HEK293 (cell line): ENCODE measurements around the gene CDYL2.

ENCODE experiments used
- CTCF ChIA-PET: fragments of 350-600 bp; formaldehyde crosslinking; extraction: SDS; loops from one replicate; lab custom pipeline; 2021; ENCODE audit warnings: antibody characterized with exemption; lab: Yijun Ruan, JAX
- POLR2A ChIA-PET: fragments of 300-600 bp; formaldehyde crosslinking; extraction: SDS; loops from one replicate; lab custom pipeline; 2020; ENCODE audit warnings: antibody characterized with exemption, inconsistent platforms; lab: Yijun Ruan, JAX
- H3K27ac ChIP-seq: fragments of 200-500 bp; sonication (Bioruptor generic); 2 replicates; pipeline ENCODE4 v1.5.1; 2014; ENCODE audit warnings: low read depth, low read length, control low read depth, inconsistent platforms; ENCODE audit errors: extremely low read depth
- H3K36me3 ChIP-seq, 2 experiments: fragments of 200-500 bp in 1 of 2; sonication (Bioruptor generic) in 1 of 2; 1 replicate in 1 of 2; 2 replicates in 1 of 2; pipeline ENCODE4 v1.5.1; 2014 to 2017; ENCODE audit warnings: inconsistent platforms in 2 of 2, low read length in 2 of 2; ENCODE audit not compliant: control insufficient read depth in 2 of 2, insufficient read depth in 1 of 2
- H3K4me1 ChIP-seq: fragments of 200-500 bp; sonication (Bioruptor generic); 2 replicates; pipeline ENCODE4 v1.5.1; 2014; ENCODE audit warnings: mild to moderate bottlenecking, low read length, inconsistent platforms; ENCODE audit not compliant: control insufficient read depth, insufficient read depth
- H3K4me3 ChIP-seq: 2 replicates; pipeline ENCODE4 v1.5.1; 2011; ENCODE audit warnings: low read depth, mild to moderate bottlenecking, control low read depth, low read length, moderate library complexity
- H3K9me3 ChIP-seq: fragments of 200-500 bp; sonication (Bioruptor generic); 2 replicates; pipeline ENCODE4 v1.5.1; 2014; ENCODE audit warnings: low read depth, low read length, inconsistent platforms; ENCODE audit not compliant: control insufficient read depth, insufficient read depth
- BCL11A ChIP-seq: fragments of 450-650 bp; formaldehyde crosslinking; IDR thresholded peaks from 2 replicates; pipeline ENCODE4 v1.5.1; 2016; ENCODE audit warnings: low read depth, missing biosample characterization, missing genetic modification characterization
- CTCF ChIP-seq: fragments of 450-650 bp; formaldehyde crosslinking; IDR thresholded peaks from 2 replicates; pipeline ENCODE4 v1.5.1; 2016; ENCODE audit warnings: missing biosample characterization, missing genetic modification characterization
- EGR2 ChIP-seq: fragments of 450-650 bp; formaldehyde crosslinking; IDR thresholded peaks from 2 replicates; pipeline ENCODE4 v1.5.1; 2016; ENCODE audit warnings: low read depth, missing biosample characterization, missing genetic modification characterization
- PRDM1 ChIP-seq: fragments of 450-650 bp; formaldehyde crosslinking; IDR thresholded peaks from 2 replicates; pipeline ENCODE4; 2016; ENCODE audit warnings: missing biosample characterization, missing genetic modification characterization
- RBAK ChIP-seq: fragments of 450-650 bp; formaldehyde crosslinking; IDR thresholded peaks from 2 replicates; pipeline ENCODE4 v1.5.1; 2016; ENCODE audit warnings: missing biosample characterization, missing genetic modification characterization
- ZBTB17 ChIP-seq: fragments of 450-650 bp; formaldehyde crosslinking; IDR thresholded peaks from 2 replicates; pipeline ENCODE4 v1.5.1; 2016; ENCODE audit warnings: missing biosample characterization, missing genetic modification characterization
- ZNF202 ChIP-seq: fragments of 450-650 bp; formaldehyde crosslinking; IDR thresholded peaks from 2 replicates; pipeline ENCODE4 v1.5.1; 2016; ENCODE audit warnings: missing biosample characterization, missing genetic modification characterization, borderline replicate concordance
- ZNF302 ChIP-seq: fragments of 450-650 bp; formaldehyde crosslinking; IDR thresholded peaks from 2 replicates; pipeline ENCODE4 v1.5.1; 2016; ENCODE audit warnings: missing biosample characterization, missing genetic modification characterization, low read depth
- ZNF341 ChIP-seq: fragments of 450-650 bp; formaldehyde crosslinking; IDR thresholded peaks from 2 replicates; pipeline ENCODE4; 2016; ENCODE audit warnings: low read depth, missing biosample characterization, missing genetic modification characterization
- ZNF350 ChIP-seq: fragments of 450-650 bp; formaldehyde crosslinking; IDR thresholded peaks from 2 replicates; pipeline ENCODE4 v1.5.0; 2017; ENCODE audit warnings: missing biosample characterization, mild to moderate bottlenecking, missing genetic modification characterization
- ZNF48 ChIP-seq: fragments of 450-650 bp; formaldehyde crosslinking; IDR thresholded peaks from 2 replicates; pipeline ENCODE4 v1.5.1; 2016; ENCODE audit warnings: missing biosample characterization, missing genetic modification characterization
- ZNF544 ChIP-seq: fragments of 450-650 bp; formaldehyde crosslinking; IDR thresholded peaks from 2 replicates; pipeline ENCODE4 v1.5.0; 2017; ENCODE audit warnings: missing biosample characterization, missing genetic modification characterization
- ZNF639 ChIP-seq: fragments of 450-650 bp; formaldehyde crosslinking; IDR thresholded peaks from 2 replicates; pipeline ENCODE4 v1.5.1; 2016; ENCODE audit warnings: missing biosample characterization, missing genetic modification characterization
- ZNF76 ChIP-seq: fragments of 450-650 bp; formaldehyde crosslinking; IDR thresholded peaks from 2 replicates; pipeline ENCODE4; 2016; ENCODE audit warnings: low read depth, missing biosample characterization, missing genetic modification characterization, borderline replicate concordance
- TF ChIP-seq, protein P1 (sequence below): fragments of 450-650 bp; formaldehyde crosslinking; IDR thresholded peaks from 2 replicates; pipeline ENCODE4 v1.5.1; 2016; ENCODE audit warnings: missing biosample characterization, missing genetic modification characterization, borderline replicate concordance
- TF ChIP-seq, protein P2 (sequence below): fragments of 450-650 bp; formaldehyde crosslinking; IDR thresholded peaks from 2 replicates; pipeline ENCODE4 v1.5.1; 2016; ENCODE audit warnings: missing biosample characterization, missing genetic modification characterization
- TF ChIP-seq, protein P3 (sequence below): fragments of 450-650 bp; formaldehyde crosslinking; IDR thresholded peaks from 2 replicates; pipeline ENCODE4 v1.5.1; 2017; ENCODE audit warnings: missing biosample characterization, missing genetic modification characterization

Gene CDYL2

GRCh38 chr16:80803339-80804055 lies 901 bp downstream of the CDYL2 start (continued):
- TF ChIP-seq ZNF544 (tag by site-specific recombination), result no peak
- no peak for TF ChIP-seq ZNF202
- no peak for TF ChIP-seq ZNF76 (tag by site-specific recombination)
- TF ChIP-seq EGR2 (tag by site-specific recombination), result 0 out of 2 replicates have a peak, but pooled peaks have one; percentile 30
- TF ChIP-seq, protein P1, sequence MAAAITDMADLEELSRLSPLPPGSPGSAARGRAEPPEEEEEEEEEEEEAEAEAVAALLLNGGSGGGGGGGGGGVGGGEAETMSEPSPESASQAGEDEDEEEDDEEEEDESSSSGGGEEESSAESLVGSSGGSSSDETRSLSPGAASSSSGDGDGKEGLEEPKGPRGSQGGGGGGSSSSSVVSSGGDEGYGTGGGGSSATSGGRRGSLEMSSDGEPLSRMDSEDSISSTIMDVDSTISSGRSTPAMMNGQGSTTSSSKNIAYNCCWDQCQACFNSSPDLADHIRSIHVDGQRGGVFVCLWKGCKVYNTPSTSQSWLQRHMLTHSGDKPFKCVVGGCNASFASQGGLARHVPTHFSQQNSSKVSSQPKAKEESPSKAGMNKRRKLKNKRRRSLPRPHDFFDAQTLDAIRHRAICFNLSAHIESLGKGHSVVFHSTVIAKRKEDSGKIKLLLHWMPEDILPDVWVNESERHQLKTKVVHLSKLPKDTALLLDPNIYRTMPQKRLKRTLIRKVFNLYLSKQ (tag by site-specific recombination), result no peak
- TF ChIP-seq ZNF48 (tag by site-specific recombination), result no peak
- TF ChIP-seq, all 188 proteins: peak for 6

DNA sequence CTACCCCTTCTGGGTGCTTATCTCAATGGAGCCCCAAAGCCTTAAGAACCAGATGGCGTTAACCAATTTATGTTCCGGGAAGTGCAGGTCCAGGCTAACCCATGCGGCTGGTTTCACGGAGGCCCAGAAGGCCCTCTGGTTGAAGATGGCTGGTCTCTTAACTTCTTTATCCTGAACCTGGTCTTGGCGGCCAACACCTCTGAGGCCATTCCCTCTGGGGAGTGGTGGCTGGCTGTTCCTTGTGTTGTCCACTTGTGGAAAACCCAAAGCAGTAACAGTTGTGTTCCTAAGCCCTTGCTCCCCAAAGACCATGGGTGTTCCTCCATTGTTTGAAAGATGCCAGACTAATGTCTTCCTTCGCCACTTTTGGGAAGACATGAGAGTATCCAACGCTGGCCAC lies 1.5 kb downstream of the CDYL2 start:
- H3K36me3 ChIP-seq, result no peaks in the 10 kb centered on the region
- no peak overlapping the region for H3K27ac ChIP-seq
- TF ChIP-seq ZNF350 (tag by site-specific recombination) (no peak), ZNF341 (tag by site-specific recombination) (peak; percentile 65)
- TF ChIP-seq, all 188 proteins: peak for 1
- Histone ChIP-seq H3K4me1 (no peaks in the 10 kb centered on the region), H3K4me3 (no peak overlapping the region; the same call in 1 of the 2 replicates), H3K9me3 (no peaks in the 10 kb centered on the region)
- POLR2A ChIA-PET, result no interaction called here
- CTCF ChIA-PET, result interaction anchor here (0.5 to 1.3 kb wide), 3 partner anchors 25 to 276 kb away, joined by 3 to 4 read pairs (median 3); no protein-coding TSS in a partner anchor

- Histone ChIP-seq H3K4me1 (no peaks in the 10 kb centered on the region), H3K36me3 (no peaks in the 10 kb centered on the region), H3K27ac (no peak overlapping the region), H3K4me3 (no peak overlapping the region), H3K9me3 (no peaks in the 10 kb centered on the region)
- TF ChIP-seq RBAK (tag by site-specific recombination), result no peak
- ChIA-PET CTCF (interaction anchor here (0.7 to 1.3 kb wide), 3 partner anchors 25 to 276 kb away, joined by 3 to 4 read pairs (median 3); no protein-coding TSS in a partner anchor), POLR2A (no interaction called here)
Measured at GRCh38 chr16:80802138-80802537, 2.3 kb downstream of the CDYL2 start.

DNA sequence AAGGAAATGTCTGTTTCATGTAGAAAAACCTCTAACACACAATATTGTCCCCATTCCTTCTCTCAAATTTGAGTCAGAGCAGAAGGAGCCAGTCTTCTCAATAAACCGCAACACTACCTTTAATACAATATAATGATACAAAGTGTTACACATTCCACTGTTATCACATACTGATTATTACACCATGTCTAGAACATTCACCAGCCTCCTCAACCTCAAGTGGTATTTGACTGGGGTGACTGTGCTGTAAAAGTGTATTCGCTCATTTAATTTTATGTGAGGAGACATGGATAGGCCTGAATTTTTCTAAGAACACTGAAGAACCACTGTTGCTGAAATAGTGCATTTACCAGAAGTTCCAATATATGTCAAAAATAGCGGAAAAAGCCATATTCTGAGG lies 10.3 kb downstream of the CDYL2 start:
- ChIA-PET CTCF (no interaction called here), POLR2A (no interaction called here)
- Histone ChIP-seq H3K27ac (no peak overlapping the region), H3K4me1 (peaks cover 3% of the 10 kb centered on the region), H3K36me3 (no peaks in the 10 kb centered on the region), H3K9me3 (no peaks in the 10 kb centered on the region; the same call in 1 of the 2 replicates), H3K4me3 (no peak overlapping the region)
- TF ChIP-seq ZNF302 (no peak), BCL11A (tag by site-specific recombination) (no peak), ZNF639 (tag by site-specific recombination) (no peak), ZBTB17 (no peak), CTCF (tag by site-specific recombination) (no peak), PRDM1 (no peak)
- TF ChIP-seq, protein P2, sequence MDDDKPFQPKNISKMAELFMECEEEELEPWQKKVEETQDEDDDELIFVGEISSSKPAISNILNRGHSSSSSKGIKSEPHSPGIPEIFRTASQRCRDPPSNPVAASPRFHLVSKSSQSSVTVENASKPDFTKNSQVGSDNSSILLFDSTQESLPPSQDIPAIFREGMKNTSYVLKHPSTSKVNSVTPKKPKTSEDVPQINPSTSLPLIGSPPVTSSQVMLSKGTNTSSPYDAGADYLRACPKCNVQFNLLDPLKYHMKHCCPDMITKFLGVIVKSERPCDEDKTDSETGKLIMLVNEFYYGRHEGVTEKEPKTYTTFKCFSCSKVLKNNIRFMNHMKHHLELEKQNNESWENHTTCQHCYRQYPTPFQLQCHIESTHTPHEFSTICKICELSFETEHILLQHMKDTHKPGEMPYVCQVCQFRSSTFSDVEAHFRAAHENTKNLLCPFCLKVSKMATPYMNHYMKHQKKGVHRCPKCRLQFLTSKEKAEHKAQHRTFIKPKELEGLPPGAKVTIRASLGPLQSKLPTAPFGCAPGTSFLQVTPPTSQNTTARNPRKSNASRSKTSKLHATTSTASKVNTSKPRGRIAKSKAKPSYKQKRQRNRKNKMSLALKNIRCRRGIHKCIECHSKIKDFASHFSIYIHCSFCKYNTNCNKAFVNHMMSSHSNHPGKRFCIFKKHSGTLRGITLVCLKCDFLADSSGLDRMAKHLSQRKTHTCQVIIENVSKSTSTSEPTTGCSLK (tag by site-specific recombination), result no peak
- TF ChIP-seq, protein P3, sequence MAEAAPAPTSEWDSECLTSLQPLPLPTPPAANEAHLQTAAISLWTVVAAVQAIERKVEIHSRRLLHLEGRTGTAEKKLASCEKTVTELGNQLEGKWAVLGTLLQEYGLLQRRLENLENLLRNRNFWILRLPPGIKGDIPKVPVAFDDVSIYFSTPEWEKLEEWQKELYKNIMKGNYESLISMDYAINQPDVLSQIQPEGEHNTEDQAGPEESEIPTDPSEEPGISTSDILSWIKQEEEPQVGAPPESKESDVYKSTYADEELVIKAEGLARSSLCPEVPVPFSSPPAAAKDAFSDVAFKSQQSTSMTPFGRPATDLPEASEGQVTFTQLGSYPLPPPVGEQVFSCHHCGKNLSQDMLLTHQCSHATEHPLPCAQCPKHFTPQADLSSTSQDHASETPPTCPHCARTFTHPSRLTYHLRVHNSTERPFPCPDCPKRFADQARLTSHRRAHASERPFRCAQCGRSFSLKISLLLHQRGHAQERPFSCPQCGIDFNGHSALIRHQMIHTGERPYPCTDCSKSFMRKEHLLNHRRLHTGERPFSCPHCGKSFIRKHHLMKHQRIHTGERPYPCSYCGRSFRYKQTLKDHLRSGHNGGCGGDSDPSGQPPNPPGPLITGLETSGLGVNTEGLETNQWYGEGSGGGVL, result no peak
